Measurements from ENCODE around the gene SLC24A3. TPM values are rescaled to one million over a fixed set of nuclear protein-coding genes. Genes with fewer than 3 reads are reported as not detected.

Gene SLC24A3
- total and polyA plus RNA-seq, 2 of the 13 experiments (the other 11 are each of a cell fraction or from before 2014, with no cell fraction given) = not detected

GRCh38 chr20:19384940-19385339 lies 172.5 kb downstream of the SLC24A3 start:
- Histone ChIP-seq H3K9ac (ENCODE audit: insufficient read depth, low read depth, low read length) (no peak overlapping the region), H3K27me3 (ENCODE audit: control insufficient read depth in 1 of 2, insufficient read depth in 2 of 2, low read length in 2 of 2) (no peaks in the 10 kb centered on the region), H3K27ac (ENCODE audit: extremely low read length, insufficient read depth, low read length) (no peak overlapping the region), H3K4me2 (ENCODE audit: low read depth, low read length) (no peak overlapping the region), H3K79me2 (ENCODE audit: insufficient read depth, low read length) (no peaks in the 10 kb centered on the region), H3K4me1 (ENCODE audit: insufficient read depth, low read length) (no peaks in the 10 kb centered on the region), H3K4me3 (replicated peaks in 1 of 3; ENCODE audit: insufficient read depth in 1 of 3, low read depth in 2 of 3, low read length in 3 of 3) (no peak overlapping the region), H2AFZ (ENCODE audit: low read length) (no peak overlapping the region), H4K20me1 (ENCODE audit: insufficient read depth, low read length) (no peaks in the 10 kb centered on the region), H3K9me3 (ENCODE audit: low read length) (peaks cover 20% of the 10 kb centered on the region), H3K36me3 (replicated peaks in 1 of 2; ENCODE audit: control insufficient read depth in 1 of 2, insufficient read depth in 2 of 2, low read length in 2 of 2) (no peaks in the 10 kb centered on the region)
- intact Hi-C loops (cut with micrococcal nuclease; ENCODE audit: unreplicated experiment) (no loop called here), in situ Hi-C loops (cut with HindIII; ENCODE audit: extremely low pct_ligation_motif_present, low pct_unique_long_range_greater_than_20kb) (loop anchor here (10.0 kb wide), 1 partner anchor 60 kb away; no protein-coding TSS in a partner anchor)
- ATAC-seq (no peak), FAIRE-seq (no peak), DNase-seq (ENCODE audit: low spot score) (no peak)
- CTCF ChIA-PET (ENCODE audit: low intra/inter-chr PET ratio, low total read pairs) = no interaction called here
- BruUV-seq (replicated peaks) = no TSS peak
- POLR2A ChIA-PET = no interaction called here
- TF ChIP-seq ZSCAN22 (CRISPR knock-in tag; IDR thresholded peaks at IDR 0.05) = no peak
- no peak for TF ChIP-seq HDAC2 (CRISPR knock-in tag; IDR thresholded peaks at IDR 0.05)
- no peak for TF ChIP-seq DNMT1 (CRISPR knock-in tag; IDR thresholded peaks at IDR 0.05)
- TF ChIP-seq ZSCAN21 (CRISPR knock-in tag; IDR thresholded peaks at IDR 0.05; ENCODE audit: borderline replicate concordance) = no peak
- TF ChIP-seq TFDP2 (CRISPR knock-in tag; IDR thresholded peaks at IDR 0.05) = no peak
- no peak for TF ChIP-seq SRY (CRISPR knock-in tag; IDR thresholded peaks at IDR 0.05)
- peak; percentile 69; the same call in 1 of the 2 replicates for TF ChIP-seq CEBPB (IDR thresholded peaks at IDR 0.05; ENCODE audit: borderline replicate concordance, low read depth, low read length)
- TF ChIP-seq HMGXB3 (CRISPR knock-in tag; IDR thresholded peaks at IDR 0.05; ENCODE audit: borderline replicate concordance) = no peak
- no peak for TF ChIP-seq FIP1L1 (IDR thresholded peaks at IDR 0.05; ENCODE audit: borderline replicate concordance, insufficient read depth, low read depth, low read length)
- no peak for TF ChIP-seq ZNF318 (CRISPR knock-in tag; IDR thresholded peaks at IDR 0.05)
- no peak for TF ChIP-seq RFXAP (CRISPR knock-in tag; IDR thresholded peaks at IDR 0.05; ENCODE audit: borderline replicate concordance)
